Activated T-helper 1 cell treated with anti-CD3 and anti-CD28 coated beads, Interleukin-12 subunit alpha, Interleukin-12 subunit beta, Interleukin-2, Interleukin-4 antibody, amounts not matched to agents 30 ng/mL and 10 ng/mL and 1 ng/mL, durations not matched to agents 14 hours and 24 hours and 36 hours (primary cell): ENCODE results near the gene KPNA3. TPM values are rescaled to one million over a fixed set of nuclear protein-coding genes. Genes with fewer than 3 reads are reported as not detected.
A peak's percentile ranks its signal among the peaks of the same experiment; 100 is the strongest.

Experiments
- DNase-seq: peaks from one replicate; pipeline ENCODE4 v3.0.0; 2021; ENCODE audit warnings: low spot score
- H3K27ac Mint-ChIP-seq: one replicate; pipeline ENCODE4 v1.8.0; 2021; ENCODE audit warnings: mild to moderate bottlenecking, mixed read lengths
- H3K27me3 Mint-ChIP-seq: one replicate; pipeline ENCODE4 v1.8.0; 2022; ENCODE audit warnings: mild to moderate bottlenecking, moderate library complexity, mixed read lengths; ENCODE audit not compliant: insufficient read depth
- H3K36me3 Mint-ChIP-seq: one replicate; pipeline ENCODE4 v1.8.0; 2021; ENCODE audit warnings: low read depth, mixed read lengths
- H3K4me1 Mint-ChIP-seq: one replicate; pipeline ENCODE4 v1.8.0; 2021; ENCODE audit warnings: low read depth, mixed read lengths
- H3K4me3 Mint-ChIP-seq: one replicate; pipeline ENCODE4 v1.8.0; 2021; ENCODE audit warnings: mild to moderate bottlenecking, moderate library complexity, mixed read lengths
- H3K9me3 Mint-ChIP-seq: one replicate; pipeline ENCODE4 v1.8.0; 2021; ENCODE audit warnings: mixed read lengths
- intact Hi-C: fragments of 100-400 bp; cut with micrococcal nuclease; formaldehyde crosslinking; loops from one replicate; pipeline ENCODE4 v1.15.1; 2024
- total RNA-seq: library from RNA; stranded (reverse); gene quantifications from 2 replicates; pipeline ENCODE4 v1.2.3, GENCODE V29; 2022

Gene KPNA3, protein sequence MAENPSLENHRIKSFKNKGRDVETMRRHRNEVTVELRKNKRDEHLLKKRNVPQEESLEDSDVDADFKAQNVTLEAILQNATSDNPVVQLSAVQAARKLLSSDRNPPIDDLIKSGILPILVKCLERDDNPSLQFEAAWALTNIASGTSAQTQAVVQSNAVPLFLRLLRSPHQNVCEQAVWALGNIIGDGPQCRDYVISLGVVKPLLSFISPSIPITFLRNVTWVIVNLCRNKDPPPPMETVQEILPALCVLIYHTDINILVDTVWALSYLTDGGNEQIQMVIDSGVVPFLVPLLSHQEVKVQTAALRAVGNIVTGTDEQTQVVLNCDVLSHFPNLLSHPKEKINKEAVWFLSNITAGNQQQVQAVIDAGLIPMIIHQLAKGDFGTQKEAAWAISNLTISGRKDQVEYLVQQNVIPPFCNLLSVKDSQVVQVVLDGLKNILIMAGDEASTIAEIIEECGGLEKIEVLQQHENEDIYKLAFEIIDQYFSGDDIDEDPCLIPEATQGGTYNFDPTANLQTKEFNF
- total RNA-seq, result 54.7 and 55.0 TPM in 2 replicates

DNA sequence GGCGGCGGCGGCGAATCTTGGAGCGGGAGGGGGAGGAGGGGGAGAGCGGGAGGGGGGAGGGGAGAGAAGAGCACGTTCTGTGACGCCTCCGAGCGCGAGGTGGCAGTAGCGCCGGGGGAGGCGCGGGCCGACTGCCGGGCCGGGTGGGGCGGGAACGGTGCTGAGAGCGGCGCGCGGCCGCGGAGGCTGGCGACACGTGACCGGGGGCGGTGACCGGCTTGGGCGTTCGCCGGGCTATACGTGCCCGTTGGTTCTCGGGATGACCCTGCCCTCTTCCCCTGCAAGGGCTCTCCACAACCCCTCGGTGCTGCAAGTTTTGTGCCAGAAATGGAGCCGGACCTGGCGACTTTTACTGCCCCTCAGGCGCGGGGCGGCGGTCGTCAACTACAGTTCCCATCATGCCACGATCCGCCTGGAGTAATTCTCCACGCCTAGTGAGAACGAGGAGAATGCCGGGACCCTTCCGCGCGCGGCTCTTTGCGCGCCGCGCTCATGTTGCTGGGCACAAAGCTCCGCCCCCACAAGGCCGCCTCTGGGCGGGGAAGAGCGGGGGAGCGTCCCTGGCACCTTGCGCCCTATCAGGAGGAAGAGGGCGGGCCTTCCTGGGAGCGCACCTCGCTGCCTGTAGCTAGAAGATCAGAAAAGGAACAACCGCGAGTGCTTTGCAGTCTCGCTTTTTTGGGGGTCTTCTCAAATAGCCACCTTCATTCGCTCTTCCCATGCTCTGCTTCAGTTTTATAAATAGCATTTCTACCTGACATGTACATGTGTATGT is at the start of gene KPNA3:
TSS of gene KPNA3 (minus strand) at position 133 of the 775 bp plus-strand sequence. CDS start 176 bp downstream, outside the sequence.
- peaks cover 30% of the 10 kb centered on the region for H3K4me1 Mint-ChIP-seq
- H3K27ac Mint-ChIP-seq, result peak within 1 kb of the TSS; percentile 97
- H3K4me3 Mint-ChIP-seq, result peak within 1 kb of the TSS; percentile 96
- no peaks in the 10 kb centered on the region for H3K9me3 Mint-ChIP-seq
- intact Hi-C loops, result loop anchor here (1.0 to 10.0 kb wide), 14 partner anchors 56 to 1792 kb away; partner anchors contain the start of genes ARL11, CAB39L, CDADC1 and EBPL
- peaks cover 9% of the 10 kb centered on the region for H3K36me3 Mint-ChIP-seq
- peak; percentile 93 for DNase-seq
- peaks cover 6% of the 10 kb centered on the region for H3K27me3 Mint-ChIP-seq

DNA sequence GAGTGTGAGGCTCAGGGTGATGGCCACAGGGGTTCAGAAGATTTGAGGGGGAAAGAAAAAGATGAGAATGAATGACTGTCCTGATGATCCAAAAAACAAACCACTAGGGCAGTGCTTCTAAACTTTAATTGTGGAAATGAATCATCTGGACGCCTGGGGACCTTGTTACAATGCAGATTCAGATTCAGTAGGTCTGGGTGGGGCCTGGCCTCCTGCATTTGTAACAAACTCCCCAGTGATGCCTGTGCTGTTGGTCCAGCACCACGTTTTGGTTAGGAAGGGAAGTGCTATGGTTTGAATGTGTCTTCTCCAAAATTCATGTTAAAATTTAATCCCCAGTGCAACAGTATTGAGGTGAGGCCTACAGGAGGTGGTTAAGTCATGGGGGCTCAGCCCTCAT is 49.5 kb upstream of the KPNA3 start:
- intact Hi-C loops, result no loop called here
- no peaks in the 10 kb centered on the region for H3K36me3 Mint-ChIP-seq

DNA sequence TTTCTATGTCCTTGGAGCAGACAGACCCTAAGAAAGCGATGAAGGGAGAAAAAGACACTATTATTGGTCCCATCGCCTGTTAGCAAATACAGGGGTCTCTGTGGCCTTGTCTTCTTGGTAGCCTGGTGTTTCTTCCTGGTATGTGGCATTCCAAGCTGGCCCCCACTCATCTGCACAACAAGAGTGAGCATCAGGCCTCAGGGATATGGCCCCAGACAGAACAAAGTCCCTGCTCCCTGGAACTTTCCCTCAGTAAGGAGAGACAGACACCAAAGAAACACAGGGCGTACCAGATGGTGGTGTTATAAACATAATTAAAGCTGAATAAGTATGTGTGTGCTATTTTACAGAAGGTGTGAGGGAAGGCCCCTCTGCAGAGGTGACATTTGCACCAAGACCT is 48.2 kb upstream of the KPNA3 start:
- no peaks in the 10 kb centered on the region for H3K4me1 Mint-ChIP-seq
- DNase-seq, result no peak
- no peak overlapping the region for H3K27ac Mint-ChIP-seq
- no peak overlapping the region for H3K4me3 Mint-ChIP-seq
- H3K27me3 Mint-ChIP-seq, result no peaks in the 10 kb centered on the region
- H3K9me3 Mint-ChIP-seq, result no peaks in the 10 kb centered on the region
- no peaks in the 10 kb centered on the region for H3K36me3 Mint-ChIP-seq
- intact Hi-C loops, result no loop called here

More for the DNA sequence above, 49.5 kb upstream of the KPNA3 start:
- no peaks in the 10 kb centered on the region for H3K4me1 Mint-ChIP-seq
- no peak for DNase-seq
- no peak overlapping the region for H3K27ac Mint-ChIP-seq
- peaks cover 6% of the 10 kb centered on the region for H3K27me3 Mint-ChIP-seq
- H3K9me3 Mint-ChIP-seq, result no peaks in the 10 kb centered on the region
- no peak overlapping the region for H3K4me3 Mint-ChIP-seq

DNA sequence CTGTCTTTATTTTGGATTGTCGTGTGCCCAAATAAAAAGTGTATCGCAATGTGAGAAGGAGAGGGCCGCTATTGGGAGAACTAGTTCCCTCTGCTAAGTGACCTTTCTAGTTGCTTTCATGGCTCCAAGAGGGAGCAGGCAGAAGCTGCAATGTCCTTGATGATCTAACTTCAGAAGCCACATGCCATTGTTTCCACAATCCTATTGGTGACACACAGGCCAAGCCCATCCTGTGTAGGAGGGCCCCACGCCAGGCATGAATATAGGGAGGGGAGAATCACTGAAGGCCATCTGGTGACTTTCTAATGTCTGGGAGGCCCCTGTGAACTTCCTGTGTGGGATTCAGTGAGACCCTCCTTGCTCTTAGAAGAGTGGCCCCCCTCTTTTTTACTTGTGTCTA is 47.8 kb upstream of the KPNA3 start:
- DNase-seq, result no peak
- Mint-ChIP-seq H3K27ac (no peak overlapping the region), H3K4me3 (no peak overlapping the region), H3K36me3 (no peaks in the 10 kb centered on the region), H3K4me1 (no peaks in the 10 kb centered on the region), H3K27me3 (no peaks in the 10 kb centered on the region), H3K9me3 (no peaks in the 10 kb centered on the region)
- intact Hi-C loops, result no loop called here

DNA sequence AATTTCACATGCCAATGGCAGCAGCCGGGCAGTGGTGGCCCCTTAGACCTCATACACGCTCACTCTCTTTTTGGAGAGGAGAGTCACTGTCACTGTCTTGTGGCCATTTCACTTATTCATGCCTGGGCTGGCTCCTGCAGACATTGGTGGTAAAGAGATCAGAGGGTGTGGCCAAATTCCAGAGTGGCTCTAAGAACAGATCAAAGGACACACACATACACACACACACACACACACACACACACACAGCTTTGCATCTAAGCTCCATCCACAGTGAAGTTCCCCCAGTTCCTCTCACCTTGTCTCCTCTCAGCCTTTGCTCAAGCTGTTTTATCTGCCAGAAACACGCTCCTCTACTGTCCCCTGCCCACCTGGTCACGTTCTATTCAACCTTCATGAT is 46.5 kb upstream of the KPNA3 start:
- no peaks in the 10 kb centered on the region for H3K27me3 Mint-ChIP-seq
- intact Hi-C loops, result no loop called here
- DNase-seq, result no peak
- no peaks in the 10 kb centered on the region for H3K36me3 Mint-ChIP-seq
- no peak overlapping the region for H3K27ac Mint-ChIP-seq
- H3K9me3 Mint-ChIP-seq, result no peaks in the 10 kb centered on the region
- no peaks in the 10 kb centered on the region for H3K4me1 Mint-ChIP-seq
- no peak overlapping the region for H3K4me3 Mint-ChIP-seq

DNA sequence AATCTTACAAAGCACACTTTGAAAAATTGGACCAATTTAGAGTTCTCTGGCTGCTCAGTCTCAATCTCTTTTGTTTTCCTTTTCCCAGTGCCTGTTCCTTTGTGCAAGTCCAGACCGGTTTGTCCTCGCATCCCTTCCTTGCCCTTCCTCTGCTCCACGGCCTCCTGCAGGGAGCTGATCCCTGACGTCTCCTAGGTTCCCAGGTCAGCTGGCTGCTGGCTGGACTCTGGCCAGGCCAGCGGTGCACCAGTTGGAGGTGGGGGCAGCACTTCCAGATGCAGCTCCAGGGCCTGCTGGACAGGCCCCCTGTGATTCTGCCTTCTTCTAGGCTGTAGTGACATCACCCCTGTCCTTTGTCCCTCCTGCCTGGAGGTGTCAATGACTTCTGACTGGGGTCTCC is 44.0 kb upstream of the KPNA3 start:
- intact Hi-C loops, result no loop called here
- H3K36me3 Mint-ChIP-seq, result no peaks in the 10 kb centered on the region
- no peak for DNase-seq
- H3K27me3 Mint-ChIP-seq, result peaks cover 6% of the 10 kb centered on the region
- H3K27ac Mint-ChIP-seq, result no peak overlapping the region
- H3K9me3 Mint-ChIP-seq, result no peaks in the 10 kb centered on the region
- no peaks in the 10 kb centered on the region for H3K4me1 Mint-ChIP-seq
- H3K4me3 Mint-ChIP-seq, result no peak overlapping the region

DNA sequence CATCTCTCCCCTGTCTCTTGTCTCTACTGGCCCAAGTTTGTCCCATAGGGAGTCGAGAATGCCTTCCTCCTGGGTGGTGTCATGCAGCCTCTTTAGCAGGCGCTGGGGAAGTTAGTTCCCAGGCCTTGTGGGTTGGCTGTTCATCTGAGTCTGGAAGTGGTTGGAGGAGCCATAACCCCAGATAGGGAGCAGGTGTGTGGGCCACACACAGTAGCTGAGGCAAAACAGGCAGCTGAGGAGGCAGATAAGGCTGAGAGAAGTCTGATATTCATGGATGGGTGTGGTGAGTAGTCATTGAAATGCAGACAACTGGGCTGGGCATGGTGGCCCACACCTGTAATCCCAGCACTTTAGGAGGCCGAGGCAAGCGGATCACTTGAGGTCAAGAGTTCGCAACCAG is 40.9 kb upstream of the KPNA3 start:
- Mint-ChIP-seq H3K4me1 (no peaks in the 10 kb centered on the region), H3K27me3 (peaks cover 16% of the 10 kb centered on the region), H3K9me3 (no peaks in the 10 kb centered on the region), H3K36me3 (no peaks in the 10 kb centered on the region), H3K4me3 (no peak overlapping the region), H3K27ac (no peak overlapping the region)
- intact Hi-C loops, result no loop called here
- no peak for DNase-seq

DNA sequence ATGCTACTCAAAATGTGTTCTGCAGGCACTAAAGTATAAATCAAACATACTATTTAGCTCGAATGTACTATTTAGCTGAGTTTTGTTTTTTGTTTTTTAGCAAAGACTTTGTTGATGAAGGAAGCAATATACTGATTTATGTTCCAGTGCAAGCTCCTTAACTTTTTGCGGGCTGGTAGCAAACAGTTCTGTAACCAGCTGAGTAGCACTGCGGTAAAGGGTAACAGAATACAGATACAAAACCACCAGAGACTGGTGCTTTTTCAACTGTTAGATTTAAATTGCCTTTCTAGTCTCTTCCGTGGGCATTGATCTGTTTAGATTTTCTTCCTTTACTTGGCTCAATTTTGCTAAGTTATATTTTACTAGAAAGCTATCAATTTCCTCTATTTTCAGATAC is 39.0 kb upstream of the KPNA3 start:
- Mint-ChIP-seq H3K36me3 (no peaks in the 10 kb centered on the region), H3K4me3 (no peak overlapping the region)
- intact Hi-C loops, result no loop called here

DNA sequence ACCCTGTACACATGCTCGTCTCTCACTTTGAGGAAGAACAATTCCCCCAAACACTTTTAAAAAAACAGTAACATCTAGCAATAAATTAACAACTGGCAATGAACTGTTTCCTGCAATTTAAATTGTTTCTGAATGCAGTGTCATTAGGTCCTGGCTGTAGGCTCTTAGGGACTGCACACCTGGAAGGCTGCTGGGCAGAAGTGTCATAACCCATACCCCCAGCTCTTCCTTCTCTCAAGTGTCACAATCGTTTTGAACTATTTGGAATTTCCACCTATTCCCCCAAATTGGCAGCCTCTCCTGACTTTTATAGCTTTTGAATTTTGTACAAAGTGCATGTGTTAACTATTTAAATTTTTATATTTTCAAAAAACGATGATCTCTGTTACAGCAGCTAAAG is 38.2 kb upstream of the KPNA3 start:
- Mint-ChIP-seq H3K4me1 (no peaks in the 10 kb centered on the region), H3K27me3 (peaks cover 16% of the 10 kb centered on the region), H3K27ac (no peak overlapping the region), H3K4me3 (no peak overlapping the region), H3K9me3 (no peaks in the 10 kb centered on the region), H3K36me3 (no peaks in the 10 kb centered on the region)
- intact Hi-C loops, result no loop called here
- DNase-seq, result no peak

More for the DNA sequence above, 39.0 kb upstream of the KPNA3 start:
- Mint-ChIP-seq H3K27me3 (peaks cover 16% of the 10 kb centered on the region), H3K27ac (no peak overlapping the region), H3K9me3 (no peaks in the 10 kb centered on the region), H3K4me1 (no peaks in the 10 kb centered on the region)
- no peak for DNase-seq

DNA sequence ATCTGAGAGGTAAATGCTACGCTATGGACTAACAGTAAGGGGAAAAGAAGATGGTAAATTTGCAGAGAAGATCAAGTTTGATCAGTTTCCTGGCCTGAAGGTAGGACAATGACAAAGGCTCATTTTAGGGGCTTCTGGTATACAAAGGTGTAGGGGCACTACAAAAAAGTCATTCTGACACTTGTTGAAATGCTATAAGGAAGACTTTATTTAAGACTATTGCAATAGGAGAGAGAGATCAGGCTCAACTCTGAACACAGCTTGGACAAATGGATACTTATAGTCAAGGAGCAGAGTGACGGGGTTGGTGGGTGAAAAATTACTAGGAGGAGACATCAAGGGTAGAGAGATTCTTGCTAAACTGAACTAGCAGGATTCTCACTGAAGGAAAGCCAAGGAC is 37.2 kb upstream of the KPNA3 start:
- intact Hi-C loops, result no loop called here
- H3K27me3 Mint-ChIP-seq, result peaks cover 19% of the 10 kb centered on the region
- no peaks in the 10 kb centered on the region for H3K4me1 Mint-ChIP-seq
- H3K4me3 Mint-ChIP-seq, result no peak overlapping the region
- no peaks in the 10 kb centered on the region for H3K9me3 Mint-ChIP-seq
- no peaks in the 10 kb centered on the region for H3K36me3 Mint-ChIP-seq
- DNase-seq, result no peak
- no peak overlapping the region for H3K27ac Mint-ChIP-seq

DNA sequence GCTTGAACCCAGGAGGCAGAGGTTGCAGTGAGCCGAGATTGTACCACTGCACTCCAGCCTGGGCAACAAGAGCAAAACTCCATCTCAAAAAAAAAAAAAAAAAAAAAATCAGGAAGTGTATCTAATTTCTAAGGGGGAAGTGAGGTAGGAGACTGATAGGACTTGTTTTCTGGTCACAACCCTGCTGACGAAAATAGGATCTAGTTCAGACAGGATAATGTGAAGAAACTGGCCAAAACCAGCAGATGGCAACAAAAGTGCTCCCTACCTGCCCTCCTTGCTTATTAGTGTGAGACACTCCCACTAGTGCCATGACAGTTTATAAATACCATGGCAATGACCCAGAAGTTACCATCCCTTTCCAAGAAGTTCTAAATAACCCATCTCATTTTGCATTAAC is 36.0 kb upstream of the KPNA3 start:
- H3K4me1 Mint-ChIP-seq, result no peaks in the 10 kb centered on the region
- H3K27ac Mint-ChIP-seq, result no peak overlapping the region
- intact Hi-C loops, result no loop called here
- DNase-seq, result no peak
- H3K9me3 Mint-ChIP-seq, result no peaks in the 10 kb centered on the region
- peaks cover 23% of the 10 kb centered on the region for H3K27me3 Mint-ChIP-seq
- H3K36me3 Mint-ChIP-seq, result no peaks in the 10 kb centered on the region
- no peak overlapping the region for H3K4me3 Mint-ChIP-seq

DNA sequence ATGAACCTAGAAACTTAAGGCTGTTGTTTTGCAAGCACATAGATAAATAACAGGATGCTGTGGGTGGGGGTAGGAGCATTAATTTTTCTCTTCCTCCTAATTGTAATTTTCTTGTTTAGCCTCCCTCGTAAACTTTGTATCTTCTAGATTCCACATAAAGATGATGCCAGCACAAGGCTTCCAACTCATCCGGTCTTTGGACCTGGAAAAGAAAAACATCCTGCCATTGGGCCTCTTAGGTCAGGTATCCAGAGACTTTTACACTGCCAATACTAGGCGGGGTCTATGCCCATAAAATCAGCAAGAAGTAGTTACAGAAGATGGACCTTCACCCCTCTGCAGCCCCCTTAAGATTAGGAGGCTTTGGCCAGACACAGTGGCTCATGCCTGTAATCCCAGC is 35.4 kb upstream of the KPNA3 start:
- Mint-ChIP-seq H3K4me3 (no peak overlapping the region), H3K27ac (no peak overlapping the region), H3K4me1 (no peaks in the 10 kb centered on the region), H3K36me3 (no peaks in the 10 kb centered on the region), H3K9me3 (no peaks in the 10 kb centered on the region), H3K27me3 (peaks cover 21% of the 10 kb centered on the region)
- DNase-seq, result no peak
- intact Hi-C loops, result no loop called here

DNA sequence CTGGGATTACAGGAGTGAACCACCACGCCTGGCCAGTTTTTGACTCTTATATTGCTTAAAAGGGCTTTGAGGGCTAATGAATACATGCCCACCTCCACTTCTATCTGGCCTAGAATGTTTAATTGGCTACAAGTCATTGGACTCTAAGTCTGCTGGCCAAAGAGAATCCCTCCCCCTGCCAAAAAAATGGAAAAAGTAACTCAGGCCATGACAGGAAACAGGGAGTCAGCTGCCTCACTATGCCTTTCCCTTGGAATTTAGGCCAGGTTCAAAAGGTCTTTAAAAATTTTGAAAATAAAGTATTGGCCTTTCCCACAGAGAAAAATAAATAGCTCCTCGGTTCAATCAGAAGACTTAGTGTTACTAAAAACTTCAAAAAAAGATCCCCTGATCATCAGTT is 34.9 kb upstream of the KPNA3 start:
- Mint-ChIP-seq H3K27ac (no peak overlapping the region), H3K36me3 (no peaks in the 10 kb centered on the region), H3K27me3 (peaks cover 19% of the 10 kb centered on the region), H3K9me3 (no peaks in the 10 kb centered on the region), H3K4me1 (no peaks in the 10 kb centered on the region), H3K4me3 (no peak overlapping the region)
- no peak for DNase-seq
- intact Hi-C loops, result no loop called here
